HUES6 (cell line): ENCODE results near the gene GMIP.

Source experiments
- H3K27ac ChIP-seq: 2 replicates; pipeline ENCODE4 v1.7.0; 2013; ENCODE audit warnings: low read depth, mild to moderate bottlenecking, low read length, inconsistent platforms
- H3K27me3 ChIP-seq: 2 replicates; pipeline ENCODE4 v1.6.1; 2013; ENCODE audit warnings: low read length; ENCODE audit not compliant: control insufficient read depth, insufficient read depth
- H3K36me3 ChIP-seq: 2 replicates; pipeline ENCODE4 v1.6.1; 2013; ENCODE audit warnings: low read length; ENCODE audit not compliant: control insufficient read depth, insufficient read depth
- H3K4me1 ChIP-seq: 2 replicates; pipeline ENCODE4 v1.6.1; 2013; ENCODE audit warnings: low read length; ENCODE audit not compliant: control insufficient read depth, insufficient read depth
- H3K4me3 ChIP-seq: 2 replicates; pipeline ENCODE4 v1.5.1; 2013; ENCODE audit warnings: low read depth, low read length
- H3K9ac ChIP-seq: one replicate; pipeline ENCODE4 v1.6.1; 2013; ENCODE audit warnings: mild to moderate bottlenecking, low read length
- H3K9me3 ChIP-seq: 2 replicates; pipeline ENCODE4 v1.6.1; 2013; ENCODE audit warnings: low read depth, low read length; ENCODE audit not compliant: control insufficient read depth, insufficient read depth

The GMIP gene

DNA sequence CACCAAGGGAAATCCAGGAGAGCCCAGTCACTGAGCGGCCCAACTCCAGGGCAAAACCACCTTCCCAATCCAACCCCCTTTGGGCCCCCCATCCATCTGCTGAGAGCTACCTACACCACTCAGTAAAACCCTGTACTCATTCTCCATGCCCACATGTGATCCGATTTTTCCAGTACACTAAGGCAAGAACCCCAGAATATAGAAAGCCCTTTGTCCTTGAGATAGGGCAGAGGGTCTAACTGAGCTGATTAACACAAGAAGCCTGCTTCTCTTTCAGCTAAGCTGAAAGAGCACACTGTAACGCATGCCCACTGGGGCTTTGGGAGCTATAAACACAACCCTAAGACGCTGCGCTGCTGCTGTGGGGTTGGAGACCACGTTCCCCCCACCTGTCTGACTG, 61.0 kb downstream of the GMIP start:
- H3K9me3 ChIP-seq: no peaks in the 10 kb centered on the region
- no peak overlapping the region for H3K27ac ChIP-seq
- no peaks in the 10 kb centered on the region for H3K36me3 ChIP-seq
- H3K4me1 ChIP-seq: no peaks in the 10 kb centered on the region
- no peaks in the 10 kb centered on the region for H3K27me3 ChIP-seq
- H3K9ac ChIP-seq: no peak overlapping the region
- no peak overlapping the region for H3K4me3 ChIP-seq

DNA sequence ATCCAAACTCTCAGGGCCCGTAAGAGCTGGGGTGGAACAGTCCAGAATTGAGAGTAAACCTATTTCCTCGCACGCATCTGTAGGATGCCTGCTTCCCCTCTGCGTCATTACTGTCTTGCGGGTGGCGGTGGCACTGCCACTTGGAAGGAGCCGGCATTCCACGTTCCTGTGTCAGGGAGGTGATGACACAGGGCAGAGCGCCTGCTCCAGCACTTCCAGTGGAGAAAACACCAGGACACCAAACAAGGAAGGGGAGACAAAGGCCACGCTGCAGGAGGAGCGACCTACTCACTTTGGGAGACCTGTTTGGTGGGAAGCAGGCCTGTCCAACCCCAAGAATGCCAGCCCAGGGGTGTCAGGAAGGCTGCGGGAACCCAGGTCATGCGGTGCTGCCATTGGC, 62.1 kb downstream of the GMIP start:
- Histone ChIP-seq H3K9me3 (no peaks in the 10 kb centered on the region), H3K4me1 (no peaks in the 10 kb centered on the region), H3K36me3 (no peaks in the 10 kb centered on the region), H3K9ac (no peak overlapping the region), H3K27me3 (no peaks in the 10 kb centered on the region), H3K4me3 (no peak overlapping the region), H3K27ac (no peak overlapping the region)

DNA sequence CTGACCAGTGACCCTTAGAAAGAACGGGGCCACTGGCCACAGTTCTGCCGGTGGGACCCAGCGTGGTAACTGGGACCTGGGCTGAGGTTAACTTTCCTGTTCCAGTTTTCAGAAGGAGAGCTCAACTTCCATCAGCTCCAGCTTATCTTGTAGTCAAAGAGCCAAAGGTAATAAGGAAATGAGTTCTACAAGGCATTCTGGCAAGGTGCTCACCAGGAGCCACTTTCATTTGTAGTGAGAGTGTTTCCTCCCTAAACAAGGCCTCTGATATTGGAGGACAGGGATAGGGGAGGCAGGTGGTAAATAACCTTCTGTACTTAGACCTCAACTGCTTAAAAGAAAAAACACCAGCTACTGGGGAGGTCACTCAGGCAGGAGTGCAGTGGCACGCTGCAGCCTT, 63.0 kb downstream of the GMIP start:
- no peak overlapping the region for H3K27ac ChIP-seq
- H3K9me3 ChIP-seq: no peaks in the 10 kb centered on the region
- no peak overlapping the region for H3K9ac ChIP-seq
- H3K4me3 ChIP-seq: no peak overlapping the region
- no peaks in the 10 kb centered on the region for H3K27me3 ChIP-seq
- no peaks in the 10 kb centered on the region for H3K36me3 ChIP-seq
- H3K4me1 ChIP-seq: peaks cover 4% of the 10 kb centered on the region

DNA sequence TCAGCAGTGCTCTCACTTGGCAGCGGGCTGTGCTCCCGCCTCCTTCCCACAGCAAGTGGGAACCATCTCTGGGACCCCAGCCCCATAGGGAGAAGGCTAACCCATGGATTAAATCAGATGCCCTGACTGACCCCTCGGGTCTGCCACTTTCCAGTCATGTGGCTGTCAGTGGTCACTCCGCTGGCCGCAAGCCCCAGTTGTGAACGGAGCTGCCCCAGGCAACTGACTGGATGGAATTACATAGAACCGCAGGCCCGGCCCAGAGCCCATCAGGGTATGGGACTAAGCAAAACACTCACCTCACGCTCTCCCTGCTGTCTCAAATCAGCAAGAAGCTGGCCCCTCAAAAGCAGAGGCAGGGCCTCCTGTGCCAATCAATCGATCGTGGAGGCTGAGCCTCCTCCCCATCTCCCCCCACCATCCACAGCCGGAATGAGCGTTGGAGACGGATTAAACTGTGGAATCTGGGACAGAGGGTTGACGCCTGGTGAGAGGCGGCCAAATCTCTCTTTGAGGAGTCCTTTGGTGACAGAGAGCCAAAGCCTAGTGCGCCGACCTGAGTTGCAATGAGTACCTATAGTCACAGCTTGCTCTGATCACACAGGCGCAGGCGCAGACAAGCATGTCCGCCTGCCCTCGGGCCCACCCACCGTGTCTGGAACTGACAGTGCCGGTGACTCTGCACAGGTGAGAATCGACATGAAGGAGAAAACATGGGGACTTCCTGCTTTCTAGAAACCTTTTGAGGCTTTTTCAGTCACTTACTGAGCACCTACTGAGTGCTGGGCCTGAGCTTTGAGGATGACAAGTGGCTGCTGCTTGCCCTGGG, 63.7 kb downstream of the GMIP start:
- H3K27me3 ChIP-seq: no peaks in the 10 kb centered on the region
- no peak overlapping the region for H3K4me3 ChIP-seq
- no peak overlapping the region for H3K9ac ChIP-seq
- H3K27ac ChIP-seq: no peak overlapping the region
- no peaks in the 10 kb centered on the region for H3K36me3 ChIP-seq
- H3K9me3 ChIP-seq: no peaks in the 10 kb centered on the region
- H3K4me1 ChIP-seq: peaks cover 4% of the 10 kb centered on the region
